Neural cell (in vitro differentiated cells): ENCODE measurements around the gene SCAP. TPM values are rescaled to one million over a fixed set of nuclear protein-coding genes. Genes with fewer than 3 reads are reported as not detected.

Experiments used
- H2AFZ ChIP-seq: fragments of 200-600, 300-800 bp; sonication (generic), shearing (Covaris generic); 2 replicates; pipeline ENCODE4 v1.6.0; 2014; ENCODE audit warnings: low read depth, mild to moderate bottlenecking, antibody characterized with exemption, low read length, moderate library complexity
- H3F3A ChIP-seq: fragments of 200-600 bp; shearing (Covaris generic); 2 replicates; pipeline ENCODE4 v1.6.1; 2016; ENCODE audit warnings: mild to moderate bottlenecking, moderate library complexity, mixed read lengths, antibody characterized with exemption, low read length; ENCODE audit not compliant: insufficient read depth, poor library complexity, severe bottlenecking
- H3K27ac ChIP-seq: fragments of 200-600, 300-800 bp; sonication (generic), shearing (Covaris generic); 2 replicates; pipeline ENCODE4 v1.5.1; 2014; ENCODE audit warnings: mild to moderate bottlenecking, low read length, moderate library complexity
- H3K27me3 ChIP-seq: fragments of 300-800, 200-600 bp; sonication (generic), shearing (Covaris generic); 2 replicates; pipeline ENCODE4 v1.6.0; 2014; ENCODE audit warnings: mild to moderate bottlenecking, low read depth, low read length, moderate library complexity; ENCODE audit not compliant: insufficient read depth
- H3K36me3 ChIP-seq: fragments of 300-800, 200-600 bp; sonication (generic), shearing (Covaris generic); 2 replicates; pipeline ENCODE4 v1.5.1; 2014; ENCODE audit warnings: mild to moderate bottlenecking, antibody characterized with exemption, low read length, moderate library complexity; ENCODE audit not compliant: insufficient read depth
- H3K4me2 ChIP-seq: fragments of 300-800, 200-600 bp; sonication (generic), shearing (Covaris generic); 2 replicates; pipeline ENCODE4 v1.6.0; 2014; ENCODE audit warnings: mild to moderate bottlenecking, low read length
- H3K4me3 ChIP-seq: fragments of 300-800, 200-600 bp; sonication (generic), shearing (Covaris generic); 2 replicates; pipeline ENCODE4 v1.5.1; 2014; ENCODE audit warnings: mild to moderate bottlenecking, low read length, moderate library complexity
- H3K79me2 ChIP-seq: fragments of 200-600 bp; shearing (Covaris generic); replicated peaks from 2 replicates; pipeline ENCODE4 v1.6.0; 2014; ENCODE audit warnings: mild to moderate bottlenecking, low read length, moderate library complexity; ENCODE audit not compliant: insufficient read depth
- H3K9ac ChIP-seq: fragments of 300-800, 200-600 bp; sonication (generic), shearing (Covaris generic); 2 replicates; pipeline ENCODE4 v1.6.1; 2016; ENCODE audit warnings: mild to moderate bottlenecking, low read length, mixed read lengths
- H3K9me2 ChIP-seq: fragments of 200-600 bp; shearing (Covaris generic); 2 replicates; pipeline ENCODE4 v1.6.1; 2016; ENCODE audit warnings: mild to moderate bottlenecking, low read length, mixed read lengths; ENCODE audit not compliant: insufficient read depth
- H3K9me3 ChIP-seq: fragments of 200-600, 300-800 bp; sonication (generic), shearing (Covaris generic); 2 replicates; pipeline ENCODE4 v1.6.1; 2016; ENCODE audit warnings: mild to moderate bottlenecking, mixed run types, low read length, moderate library complexity, mixed read lengths
- H4K20me1 ChIP-seq: fragments of 200-600 bp; shearing (Covaris generic); 2 replicates; pipeline ENCODE4 v1.6.1; 2016; ENCODE audit warnings: mild to moderate bottlenecking, mixed run types; ENCODE audit not compliant: insufficient read depth
- EP300 ChIP-seq: fragments of 450-650 bp; conservative IDR thresholded peaks from 2 replicates; pipeline ENCODE4 v1.6.1; 2014; ENCODE audit warnings: antibody characterized with exemption, mild to moderate bottlenecking, moderate library complexity; ENCODE audit not compliant: poor library complexity, severe bottlenecking
- EZH2 ChIP-seq: fragments of 200-600, 300-800 bp; shearing (Covaris generic), sonication (generic); IDR thresholded peaks from 2 replicates; pipeline ENCODE4 v1.6.1; 2014; ENCODE audit warnings: antibody characterized with exemption, low read length, borderline replicate concordance, mild to moderate bottlenecking; ENCODE audit not compliant: insufficient read depth, poor library complexity, severe bottlenecking
- MXI1 ChIP-seq: fragments of 450-650 bp; conservative IDR thresholded peaks from 2 replicates; pipeline ENCODE4 v1.6.1; 2014; ENCODE audit warnings: antibody characterized with exemption, mild to moderate bottlenecking; ENCODE audit not compliant: poor library complexity, severe bottlenecking
- POLR2AphosphoS5 ChIP-seq: IDR thresholded peaks from 2 replicates; pipeline ENCODE4 v1.6.1; 2012
- RAD21 ChIP-seq: fragments of 450-650 bp; conservative IDR thresholded peaks from 2 replicates; pipeline ENCODE4 v1.6.1; 2014; ENCODE audit warnings: antibody characterized with exemption, mild to moderate bottlenecking, moderate library complexity
- REST ChIP-seq: IDR thresholded peaks from 2 replicates; pipeline ENCODE4 v1.6.1; 2012; ENCODE audit warnings: borderline replicate concordance
- SMC3 ChIP-seq: fragments of 450-650 bp; conservative IDR thresholded peaks from 2 replicates; pipeline ENCODE4 v1.6.1; 2014; ENCODE audit warnings: antibody characterized with exemption, mild to moderate bottlenecking, moderate library complexity; ENCODE audit not compliant: poor library complexity
- TAF1 ChIP-seq: IDR thresholded peaks from 2 replicates; pipeline ENCODE4 v1.6.1; 2012; ENCODE audit warnings: low read depth
- polyA plus RNA-seq: library from polyadenylated mRNA; depleted of rRNA; stranded (reverse); fragments of >200 nt; gene quantifications from 2 replicates; pipeline ENCODE4 v1.2.3, GENCODE V29; 2014
- TF ChIP-seq, protein P1 (sequence below): fragments of 450-650 bp; IDR thresholded peaks from 2 replicates; pipeline ENCODE4 v1.5.1; 2014; ENCODE audit warnings: antibody characterized with exemption, mild to moderate bottlenecking, moderate library complexity; ENCODE audit not compliant: poor library complexity, severe bottlenecking

SCAP gene
- polyA plus RNA-seq, 1 donor from 2014 or later: 58.0 TPM

DNA sequence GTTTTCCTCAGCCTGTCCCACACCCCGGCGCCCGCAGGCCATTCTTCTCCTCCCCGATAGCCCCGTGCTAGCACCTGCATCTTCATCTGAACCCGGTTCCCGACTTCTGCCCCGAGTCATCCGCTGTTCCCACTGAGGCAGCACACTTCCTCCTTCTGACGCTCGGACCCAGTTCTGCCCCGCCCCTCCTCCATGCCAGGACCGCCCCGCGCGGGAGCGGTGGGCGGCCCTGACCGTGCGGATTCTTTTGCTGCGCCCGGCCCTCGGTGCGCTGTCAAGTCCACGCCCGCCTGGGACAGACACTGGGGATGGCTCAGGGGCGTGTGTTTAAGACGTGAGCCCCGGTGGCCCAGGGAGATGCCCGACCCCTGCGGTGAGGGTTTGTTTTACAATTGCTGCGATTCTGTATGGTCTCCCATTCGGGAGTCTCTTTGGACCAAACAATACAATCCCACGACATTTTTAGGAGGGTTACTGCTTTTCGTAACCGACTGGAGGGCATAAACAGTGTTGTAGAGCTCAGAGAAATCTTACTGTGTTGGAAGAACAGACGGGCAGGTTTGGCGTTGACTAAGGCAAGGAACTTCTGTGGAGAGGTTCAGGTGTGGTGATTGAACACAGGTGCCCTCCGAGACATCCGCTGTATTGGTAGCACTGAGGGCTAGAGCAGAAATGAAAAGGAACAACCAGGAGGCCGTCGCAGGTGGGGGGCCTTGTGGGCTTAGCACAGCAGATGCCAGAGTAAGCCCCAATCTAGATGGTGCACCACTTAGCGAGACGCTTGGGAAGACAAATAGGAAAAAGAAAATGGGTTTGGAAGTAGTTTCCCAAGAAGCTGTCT is 94.2 kb downstream of the SCAP start:
- Histone ChIP-seq H3K36me3 (no peaks in the 10 kb centered on the region), H3K9me2 (no peaks in the 10 kb centered on the region), H4K20me1 (no peaks in the 10 kb centered on the region), H3K79me2 (peaks cover 26% of the 10 kb centered on the region), H3K27ac (peak overlapping the region; percentile 89), H3K9me3 (no peaks in the 10 kb centered on the region), H3K27me3 (no peaks in the 10 kb centered on the region), H3K4me3 (peak overlapping the region; percentile 75), H3K9ac (peak overlapping the region; percentile 90), H3K4me2 (peak overlapping the region; percentile 76), H3F3A (no peaks in the 10 kb centered on the region), H2AFZ (peak overlapping the region; percentile 71)
- TF ChIP-seq REST (no peak), TAF1 (no peak), SMC3 (no peak), EZH2 (no peak), MXI1 (no peak), EP300 (no peak), RAD21 (no peak), POLR2AphosphoS5 (no peak)
- TF ChIP-seq, protein P1, sequence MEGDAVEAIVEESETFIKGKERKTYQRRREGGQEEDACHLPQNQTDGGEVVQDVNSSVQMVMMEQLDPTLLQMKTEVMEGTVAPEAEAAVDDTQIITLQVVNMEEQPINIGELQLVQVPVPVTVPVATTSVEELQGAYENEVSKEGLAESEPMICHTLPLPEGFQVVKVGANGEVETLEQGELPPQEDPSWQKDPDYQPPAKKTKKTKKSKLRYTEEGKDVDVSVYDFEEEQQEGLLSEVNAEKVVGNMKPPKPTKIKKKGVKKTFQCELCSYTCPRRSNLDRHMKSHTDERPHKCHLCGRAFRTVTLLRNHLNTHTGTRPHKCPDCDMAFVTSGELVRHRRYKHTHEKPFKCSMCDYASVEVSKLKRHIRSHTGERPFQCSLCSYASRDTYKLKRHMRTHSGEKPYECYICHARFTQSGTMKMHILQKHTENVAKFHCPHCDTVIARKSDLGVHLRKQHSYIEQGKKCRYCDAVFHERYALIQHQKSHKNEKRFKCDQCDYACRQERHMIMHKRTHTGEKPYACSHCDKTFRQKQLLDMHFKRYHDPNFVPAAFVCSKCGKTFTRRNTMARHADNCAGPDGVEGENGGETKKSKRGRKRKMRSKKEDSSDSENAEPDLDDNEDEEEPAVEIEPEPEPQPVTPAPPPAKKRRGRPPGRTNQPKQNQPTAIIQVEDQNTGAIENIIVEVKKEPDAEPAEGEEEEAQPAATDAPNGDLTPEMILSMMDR: no peak

- H3K79me2 ChIP-seq: peaks cover 26% of the 10 kb centered on the region
Measured at GRCh38 chr3:47380601-47381316, 95.0 kb downstream of the SCAP start, which contains the start of gene PTPN23. PTPN23 (plus strand) TSS chr3:47381021; CDS start chr3:47381097, 76 bp downstream.

More at GRCh38 chr3:47380601-47381316, 95.0 kb downstream of the SCAP start, which contains the start of gene PTPN23:
- Histone ChIP-seq H3K27me3 (no peaks in the 10 kb centered on the region), H3K9me2 (no peaks in the 10 kb centered on the region), H3K36me3 (no peaks in the 10 kb centered on the region), H3K4me2 (peak within 1 kb of the TSS; percentile 90), H3K4me3 (peak within 1 kb of the TSS; percentile 75), H2AFZ (peak within 1 kb of the TSS; percentile 93), H3K9ac (peak within 1 kb of the TSS; percentile 90), H3K27ac (peak within 1 kb of the TSS; percentile 89), H4K20me1 (no peaks in the 10 kb centered on the region), H3K9me3 (no peaks in the 10 kb centered on the region), H3F3A (no peaks in the 10 kb centered on the region)
- TF ChIP-seq REST (peak; percentile 95), TAF1 (peak; percentile 85), EP300 (peak; percentile 33), SMC3 (no peak), EZH2 (no peak), RAD21 (no peak), MXI1 (peak; percentile 88), POLR2AphosphoS5 (peak; percentile 91)
- TF ChIP-seq, protein P1: peak; percentile 8
